ENCODE data around the gene IL15RA. TPM values are rescaled to one million over a fixed set of nuclear protein-coding genes. Genes with fewer than 3 reads are reported as not detected.

Gene IL15RA, protein sequence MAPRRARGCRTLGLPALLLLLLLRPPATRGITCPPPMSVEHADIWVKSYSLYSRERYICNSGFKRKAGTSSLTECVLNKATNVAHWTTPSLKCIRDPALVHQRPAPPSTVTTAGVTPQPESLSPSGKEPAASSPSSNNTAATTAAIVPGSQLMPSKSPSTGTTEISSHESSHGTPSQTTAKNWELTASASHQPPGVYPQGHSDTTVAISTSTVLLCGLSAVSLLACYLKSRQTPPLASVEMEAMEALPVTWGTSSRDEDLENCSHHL
- polyA plus RNA-seq, result 9.5 TPM
- long read RNA-seq, donor 1, result 0 reads
- long read RNA-seq, donor 2, partial matches to known transcripts, result 0 of 2 reads
- long read RNA-seq, donor 2, other reads (novel, unspliced or antisense), result 0 of 2 reads
- long read RNA-seq, donor 3, result 0 reads
- long read RNA-seq, donor 4, result 0 reads
- long read RNA-seq, donor 5, result 0 reads
- long read RNA-seq, donor 6, partial matches to known transcripts, result 0 of 2 reads
- long read RNA-seq, donor 6, other reads (novel, unspliced or antisense), result 0 of 2 reads
- long read RNA-seq, donor 7, result 0 reads
- long read RNA-seq, donor 8, partial matches to known transcripts, result 0 of 2 reads
- long read RNA-seq, donor 8, other reads (novel, unspliced or antisense), result 0 of 2 reads
- long read RNA-seq, donor 9, result 0 reads
- long read RNA-seq, donor 10, partial matches to known transcripts, result 0 of 4 reads
- long read RNA-seq, donor 10, other reads (novel, unspliced or antisense), result 0 of 4 reads
- long read RNA-seq, donor 11, partial matches to known transcripts, result 0 of 4 reads
- long read RNA-seq, donor 11, other reads (novel, unspliced or antisense), result 0 of 4 reads

DNA sequence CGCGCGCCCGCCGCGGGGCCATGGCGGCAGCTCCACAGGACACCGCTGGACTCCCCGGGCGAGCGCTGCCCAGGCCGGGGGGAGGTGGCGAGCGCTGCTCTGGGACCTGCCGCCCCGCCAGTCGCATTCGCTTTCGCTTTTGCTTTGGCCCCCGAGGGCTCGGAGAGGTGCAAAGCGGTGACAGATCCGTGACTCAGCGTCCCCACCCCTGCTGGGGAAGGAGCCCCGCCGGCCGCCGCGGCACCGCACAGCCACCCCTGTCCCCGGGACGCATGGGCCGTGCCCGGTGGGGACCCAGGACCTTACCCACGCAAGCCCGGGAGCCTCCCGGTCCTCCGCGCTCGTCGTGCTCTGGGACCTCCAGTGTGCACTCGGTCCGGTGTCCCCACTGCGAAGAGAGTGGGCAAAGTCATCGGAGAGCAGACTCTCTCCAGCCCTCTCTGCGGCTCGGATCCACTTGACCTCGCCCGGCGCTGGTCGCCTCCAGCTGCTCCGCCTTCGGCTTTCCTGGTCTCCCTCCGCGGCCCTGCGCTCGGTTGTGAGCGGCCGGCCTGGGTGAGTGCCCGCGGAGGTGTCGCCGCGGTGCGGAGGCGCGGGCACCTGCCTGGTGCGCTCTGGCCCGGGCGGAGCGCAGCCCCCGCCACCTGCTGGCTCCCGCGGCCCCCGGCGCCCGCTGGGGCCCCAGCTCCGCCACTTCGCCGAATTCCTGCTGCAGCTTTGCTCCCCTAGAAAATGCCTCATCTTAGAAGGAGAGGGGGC is at the start of gene IL15RA:
IL15RA (minus strand) TSS at position 73 of the 759 bp plus-strand sequence; CDS start at position 22, 51 bp downstream.
- Histone ChIP-seq H3K36me3 (ENCODE audit: control insufficient read depth, insufficient read depth, low read length) (no peaks in the 10 kb centered on the region), H3K4me1 (ENCODE audit: control insufficient read depth, insufficient read depth, low read length) (peaks cover 11% of the 10 kb centered on the region), H3K9me3 (ENCODE audit: control insufficient read depth, low read depth, low read length) (no peaks in the 10 kb centered on the region), H3K4me3 (ENCODE audit: low read length) (peak within 1 kb of the TSS; percentile 84), H3K27me3 (ENCODE audit: control insufficient read depth, insufficient read depth, low read length) (peaks cover 11% of the 10 kb centered on the region), H3K27ac (ENCODE audit: low read length) (peak within 1 kb of the TSS; percentile 74)
- peak; percentile 67 to 90 for DNase-seq
- WGBS (ENCODE audit: insufficient coverage, low lambda C conversion rate), result no CpG with 5 or more reads among the region's 80 CpGs

DNA sequence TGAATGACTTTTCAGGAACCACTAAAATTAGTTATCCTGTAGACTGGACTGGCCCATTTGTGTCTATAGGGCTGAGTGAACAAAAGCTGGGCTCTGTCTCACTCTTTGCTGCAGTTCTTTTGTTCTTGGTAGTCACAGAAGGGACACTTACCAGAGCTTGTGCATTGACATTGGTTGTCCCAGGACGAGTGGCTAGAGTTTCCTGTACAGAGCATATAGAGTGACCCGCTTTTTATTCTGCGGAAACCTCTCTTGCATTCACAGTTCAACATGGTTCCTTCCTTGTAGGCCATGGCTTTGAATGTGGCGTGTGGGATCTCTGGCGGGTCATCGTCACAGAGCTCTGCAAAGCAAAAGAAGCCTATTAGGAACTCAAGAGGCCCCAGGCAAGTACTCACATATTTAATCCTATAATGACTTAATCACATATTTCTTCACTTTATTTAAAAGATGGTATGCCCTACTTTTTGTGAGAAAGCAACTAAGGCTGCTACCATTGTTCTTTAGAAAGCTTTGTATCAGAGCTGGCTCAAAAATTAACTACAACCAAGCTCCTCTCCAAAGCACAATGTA is 48.4 kb upstream of the IL15RA start:
- H3K36me3 ChIP-seq (ENCODE audit: control insufficient read depth, insufficient read depth, low read length), result no peaks in the 10 kb centered on the region
- no CpG with 5 or more reads among the region's 6 CpGs for WGBS (ENCODE audit: insufficient coverage, low lambda C conversion rate)

DNA sequence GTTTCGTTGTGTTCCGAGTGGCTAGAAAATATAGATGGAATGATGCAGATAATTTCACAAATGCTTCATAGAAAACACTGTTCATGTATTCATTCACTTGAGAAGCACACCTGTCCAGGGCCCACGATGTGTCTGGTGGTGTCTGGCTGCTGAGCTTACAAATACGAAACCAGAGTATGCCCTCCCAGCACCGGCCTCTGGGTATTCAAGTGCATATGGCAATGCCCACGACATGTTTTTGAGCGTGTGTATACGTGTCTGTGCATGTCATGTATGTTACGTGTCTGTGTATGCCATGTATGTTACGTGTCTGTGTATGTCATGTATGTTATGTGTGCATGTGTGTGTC is 47.0 kb upstream of the IL15RA start:
- Histone ChIP-seq H3K27me3 (ENCODE audit: control insufficient read depth, insufficient read depth, low read length) (peaks cover 2% of the 10 kb centered on the region), H3K27ac (ENCODE audit: low read length) (no peak overlapping the region), H3K4me1 (ENCODE audit: control insufficient read depth, insufficient read depth, low read length) (no peaks in the 10 kb centered on the region), H3K9me3 (ENCODE audit: control insufficient read depth, low read depth, low read length) (no peaks in the 10 kb centered on the region), H3K4me3 (ENCODE audit: low read length) (no peak overlapping the region), H3K36me3 (ENCODE audit: control insufficient read depth, insufficient read depth, low read length) (no peaks in the 10 kb centered on the region)
- WGBS (ENCODE audit: insufficient coverage, low lambda C conversion rate), result no CpG with 5 or more reads among the region's 10 CpGs
- DNase-seq, result no peak

More for the DNA sequence above, 48.4 kb upstream of the IL15RA start:
- no peaks in the 10 kb centered on the region for H3K4me1 ChIP-seq (ENCODE audit: control insufficient read depth, insufficient read depth, low read length)
- no peaks in the 10 kb centered on the region for H3K9me3 ChIP-seq (ENCODE audit: control insufficient read depth, low read depth, low read length)
- peaks cover 2% of the 10 kb centered on the region for H3K27me3 ChIP-seq (ENCODE audit: control insufficient read depth, insufficient read depth, low read length)
- DNase-seq, result no peak
- no peak overlapping the region for H3K27ac ChIP-seq (ENCODE audit: low read length)
- H3K4me3 ChIP-seq (ENCODE audit: low read length), result no peak overlapping the region

DNA sequence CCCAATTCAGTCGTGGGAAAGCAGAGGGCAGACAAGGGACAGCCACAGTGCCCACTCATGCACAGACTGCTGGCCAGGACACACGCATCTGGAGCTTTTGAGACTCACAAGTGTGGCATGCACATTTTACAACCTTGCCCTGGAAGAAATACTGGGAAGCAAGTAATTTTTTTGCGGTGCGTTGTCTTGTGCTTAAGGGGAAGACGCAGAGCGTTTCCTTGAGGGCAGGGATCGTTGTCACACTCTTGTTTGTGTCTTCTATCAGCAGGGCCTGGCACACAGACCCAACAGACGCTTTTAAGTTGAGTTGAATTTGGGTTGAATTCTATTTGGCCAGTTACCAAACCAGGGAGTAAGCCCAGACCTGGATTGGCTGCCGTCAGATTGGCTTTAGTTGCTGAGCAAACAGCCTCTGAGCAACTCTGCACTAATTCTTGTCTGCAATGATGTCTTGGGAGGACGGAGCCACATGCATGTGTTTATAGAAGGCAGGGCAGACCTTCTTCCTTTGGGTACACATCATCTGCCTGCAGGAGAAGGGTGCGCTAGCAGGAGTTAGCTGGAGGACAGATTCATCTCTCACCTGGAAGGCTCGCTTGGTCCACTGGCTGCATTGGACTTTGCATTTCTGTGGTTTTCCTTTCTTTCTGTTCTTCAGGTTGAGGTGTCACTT is 46.5 kb upstream of the IL15RA start:
- Histone ChIP-seq H3K4me3 (ENCODE audit: low read length) (no peak overlapping the region), H3K36me3 (ENCODE audit: control insufficient read depth, insufficient read depth, low read length) (no peaks in the 10 kb centered on the region), H3K27me3 (ENCODE audit: control insufficient read depth, insufficient read depth, low read length) (peaks cover 2% of the 10 kb centered on the region), H3K4me1 (ENCODE audit: control insufficient read depth, insufficient read depth, low read length) (no peaks in the 10 kb centered on the region), H3K9me3 (ENCODE audit: control insufficient read depth, low read depth, low read length) (peaks cover 3% of the 10 kb centered on the region), H3K27ac (ENCODE audit: low read length) (no peak overlapping the region)
- no CpG with 5 or more reads among the region's 12 CpGs for WGBS (ENCODE audit: insufficient coverage, low lambda C conversion rate)
- DNase-seq, result no peak

DNA sequence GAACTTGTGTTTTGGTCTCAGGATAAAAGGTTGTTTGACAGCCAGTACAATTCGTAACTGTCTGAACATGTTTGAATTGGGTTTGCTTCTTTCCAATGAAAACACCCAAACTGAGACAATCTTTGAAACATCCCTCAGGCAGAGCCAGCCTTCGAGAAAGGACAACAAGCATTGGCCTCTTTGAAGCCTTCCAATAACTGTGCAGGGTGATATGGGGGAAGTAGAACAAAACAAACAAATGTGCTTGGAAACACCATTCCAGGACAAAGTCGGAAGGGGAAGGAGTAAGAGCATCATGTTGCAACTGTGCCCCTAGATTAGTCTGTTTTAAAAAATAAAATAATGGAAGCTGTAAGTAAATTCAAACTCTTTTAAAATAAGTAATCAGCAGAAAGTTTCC is 45.3 kb upstream of the IL15RA start:
- no peaks in the 10 kb centered on the region for H3K4me1 ChIP-seq (ENCODE audit: control insufficient read depth, insufficient read depth, low read length)
- no peak overlapping the region for H3K27ac ChIP-seq (ENCODE audit: low read length)
- no peak overlapping the region for H3K4me3 ChIP-seq (ENCODE audit: low read length)
- peaks cover 2% of the 10 kb centered on the region for H3K27me3 ChIP-seq (ENCODE audit: control insufficient read depth, insufficient read depth, low read length)
- 18% methylated on average over 2 of the region's 3 CpGs for WGBS (ENCODE audit: insufficient coverage, low lambda C conversion rate)
- no peak for DNase-seq
- peaks cover 3% of the 10 kb centered on the region for H3K9me3 ChIP-seq (ENCODE audit: control insufficient read depth, low read depth, low read length)
- no peaks in the 10 kb centered on the region for H3K36me3 ChIP-seq (ENCODE audit: control insufficient read depth, insufficient read depth, low read length)

DNA sequence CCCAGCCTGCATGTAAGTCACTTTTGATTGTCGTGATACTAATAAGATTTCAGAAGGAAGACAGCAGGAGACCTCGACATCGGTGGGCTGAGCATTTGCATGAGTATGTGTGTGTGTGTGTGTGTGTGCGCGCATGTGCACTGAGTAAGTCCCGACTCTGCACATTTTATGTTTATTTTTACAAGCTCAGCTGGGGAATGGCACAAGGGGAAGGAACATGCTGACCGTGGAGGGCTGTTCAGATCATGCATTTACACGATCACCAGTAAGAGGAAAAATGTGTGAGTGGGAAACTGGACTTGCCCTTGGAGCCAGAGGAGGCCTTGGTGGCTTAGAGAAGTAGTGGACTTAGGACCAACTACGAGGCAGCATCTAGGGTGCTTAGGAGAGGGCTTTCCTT is 43.5 kb upstream of the IL15RA start:
- Histone ChIP-seq H3K27me3 (ENCODE audit: control insufficient read depth, insufficient read depth, low read length) (peaks cover 2% of the 10 kb centered on the region), H3K36me3 (ENCODE audit: control insufficient read depth, insufficient read depth, low read length) (no peaks in the 10 kb centered on the region), H3K9me3 (ENCODE audit: control insufficient read depth, low read depth, low read length) (peaks cover 3% of the 10 kb centered on the region), H3K27ac (ENCODE audit: low read length) (no peak overlapping the region), H3K4me3 (ENCODE audit: low read length) (no peak overlapping the region), H3K4me1 (ENCODE audit: control insufficient read depth, insufficient read depth, low read length) (no peaks in the 10 kb centered on the region)
- no peak for DNase-seq
- WGBS (ENCODE audit: insufficient coverage, low lambda C conversion rate), result no CpG with 5 or more reads among the region's 9 CpGs

DNA sequence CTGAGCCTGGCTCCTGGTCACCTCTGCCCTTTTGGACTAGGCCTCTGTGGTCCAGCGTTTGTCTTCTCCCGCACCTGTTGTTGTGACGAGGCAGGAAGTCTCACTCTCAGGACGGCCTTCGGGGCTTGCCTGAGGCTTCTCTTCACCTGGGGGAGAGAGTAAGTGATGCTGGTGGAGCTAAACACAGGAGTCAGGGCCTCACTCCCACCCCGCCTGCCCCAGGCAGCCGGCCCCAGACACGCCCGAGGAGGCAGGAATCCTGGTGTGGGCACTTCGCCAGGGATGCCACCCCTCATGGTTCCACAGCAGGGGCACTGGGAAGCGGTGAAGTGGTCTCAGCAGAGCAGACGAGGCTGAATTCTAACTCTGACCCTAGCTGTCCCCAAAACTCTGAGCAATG is 42.5 kb upstream of the IL15RA start:
- Histone ChIP-seq H3K27me3 (ENCODE audit: control insufficient read depth, insufficient read depth, low read length) (peaks cover 2% of the 10 kb centered on the region), H3K27ac (ENCODE audit: low read length) (no peak overlapping the region), H3K9me3 (ENCODE audit: control insufficient read depth, low read depth, low read length) (peaks cover 3% of the 10 kb centered on the region), H3K4me1 (ENCODE audit: control insufficient read depth, insufficient read depth, low read length) (no peaks in the 10 kb centered on the region), H3K4me3 (ENCODE audit: low read length) (no peak overlapping the region), H3K36me3 (ENCODE audit: control insufficient read depth, insufficient read depth, low read length) (no peaks in the 10 kb centered on the region)
- no peak for DNase-seq
- no CpG with 5 or more reads among the region's 12 CpGs for WGBS (ENCODE audit: insufficient coverage, low lambda C conversion rate)

DNA sequence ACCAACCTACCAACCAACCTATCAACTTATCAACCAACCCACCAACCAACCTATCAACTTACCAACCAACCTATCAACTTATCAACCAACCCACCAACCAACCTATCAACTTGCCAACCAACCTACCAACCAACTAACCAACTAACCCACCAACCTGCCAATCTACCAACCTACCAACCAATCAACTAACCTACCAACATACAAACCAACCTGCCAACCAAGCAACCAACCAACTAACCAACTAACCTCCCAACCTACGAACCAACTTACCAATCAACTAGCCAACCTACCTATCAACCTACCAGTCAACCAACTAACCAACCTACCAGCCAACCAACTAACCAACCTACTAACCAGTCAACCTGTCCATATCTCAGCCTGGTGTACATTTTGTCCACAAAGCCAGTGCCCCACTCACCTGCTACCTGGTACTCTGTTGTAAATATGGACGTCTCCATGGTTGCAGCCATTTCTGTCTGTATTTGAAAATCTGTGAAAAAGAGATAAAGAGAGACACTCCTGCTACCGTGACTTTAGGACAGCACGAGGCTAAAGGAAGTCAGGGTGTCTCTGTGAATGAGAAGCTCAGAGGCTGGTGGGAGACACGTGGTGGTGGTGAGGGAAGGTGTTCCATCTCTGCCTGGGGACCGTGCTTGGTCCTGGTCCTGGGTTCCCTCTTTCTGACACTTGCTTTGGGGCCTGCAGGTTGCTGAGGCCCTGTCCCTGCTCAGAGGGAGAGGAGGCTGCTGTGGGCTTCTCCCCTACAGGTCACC is 41.9 kb upstream of the IL15RA start:
- H3K27ac ChIP-seq (ENCODE audit: low read length), result no peak overlapping the region
- no peaks in the 10 kb centered on the region for H3K36me3 ChIP-seq (ENCODE audit: control insufficient read depth, insufficient read depth, low read length)
- no peak for DNase-seq
- peaks cover 3% of the 10 kb centered on the region for H3K9me3 ChIP-seq (ENCODE audit: control insufficient read depth, low read depth, low read length)
- peaks cover 2% of the 10 kb centered on the region for H3K27me3 ChIP-seq (ENCODE audit: control insufficient read depth, insufficient read depth, low read length)
- no peak overlapping the region for H3K4me3 ChIP-seq (ENCODE audit: low read length)
- H3K4me1 ChIP-seq (ENCODE audit: control insufficient read depth, insufficient read depth, low read length), result no peaks in the 10 kb centered on the region
- WGBS (ENCODE audit: insufficient coverage, low lambda C conversion rate), result 83% methylated on average over 1 of the region's 6 CpGs

DNA sequence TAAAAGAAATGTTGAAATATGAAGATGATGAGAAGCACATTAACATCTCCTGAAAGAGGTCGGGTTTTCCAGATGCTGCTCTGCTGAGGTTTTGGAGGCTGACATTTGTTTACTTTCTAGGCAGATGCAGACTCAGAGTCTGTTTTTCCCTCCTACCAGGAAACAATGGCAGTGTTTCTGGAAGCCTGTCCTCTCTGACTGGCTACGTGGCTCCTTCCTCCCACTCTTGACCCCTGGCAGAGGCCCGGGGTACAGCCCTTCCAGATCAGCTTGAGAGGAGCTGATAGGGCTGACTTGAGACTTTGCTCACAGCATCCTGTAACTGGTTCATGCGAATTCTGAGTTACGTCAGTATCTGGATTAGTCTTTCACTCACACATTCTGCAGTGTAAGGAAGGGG is 41.1 kb upstream of the IL15RA start:
- no CpG with 5 or more reads among the region's 5 CpGs for WGBS (ENCODE audit: insufficient coverage, low lambda C conversion rate)
- Histone ChIP-seq H3K36me3 (ENCODE audit: control insufficient read depth, insufficient read depth, low read length) (no peaks in the 10 kb centered on the region), H3K4me3 (ENCODE audit: low read length) (no peak overlapping the region), H3K9me3 (ENCODE audit: control insufficient read depth, low read depth, low read length) (peaks cover 3% of the 10 kb centered on the region), H3K4me1 (ENCODE audit: control insufficient read depth, insufficient read depth, low read length) (no peaks in the 10 kb centered on the region), H3K27me3 (ENCODE audit: control insufficient read depth, insufficient read depth, low read length) (no peaks in the 10 kb centered on the region), H3K27ac (ENCODE audit: low read length) (no peak overlapping the region)
- peak in 1 of 2 donors; percentile 17 for DNase-seq
